ENCODE measurements around the gene ESR2. TPM values are rescaled to one million over a fixed set of nuclear protein-coding genes. Genes with fewer than 3 reads are reported as not detected.

ESR2 gene
- total and polyA plus RNA-seq, 2 of the 8 experiments (the other 6 are each of a cell fraction or from before 2014, with no cell fraction given) = 0.19 to 0.23 TPM

DNA sequence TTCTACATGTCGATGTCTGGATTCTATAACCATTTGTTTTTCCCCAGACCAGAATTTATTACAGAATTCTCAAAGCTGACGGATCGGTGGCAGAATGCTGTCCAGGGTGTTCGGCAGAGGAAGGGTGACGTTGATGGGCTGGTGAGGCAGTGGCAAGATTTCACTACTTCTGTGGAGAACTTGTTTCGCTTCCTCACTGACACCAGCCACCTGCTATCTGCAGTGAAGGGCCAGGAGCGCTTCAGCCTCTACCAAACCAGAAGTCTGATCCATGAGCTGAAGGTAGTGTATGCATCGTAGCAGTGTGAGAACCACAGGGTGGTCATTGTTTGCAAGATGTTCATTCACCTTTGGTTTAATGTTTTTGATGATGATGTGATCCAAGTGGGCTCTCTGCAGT, 124.0 kb downstream of the ESR2 start (continued):
- no peak for TF ChIP-seq MAFK (IDR thresholded peaks at IDR 0.05; ENCODE audit: low read depth, low read length)
- no peak for TF ChIP-seq POLR2AphosphoS5 (IDR thresholded peaks at IDR 0.05; ENCODE audit: low read depth, low read length)
- TF ChIP-seq JUN (IDR thresholded peaks at IDR 0.05; ENCODE audit: low read depth, low read length) = no peak
- TF ChIP-seq BACH1 (IDR thresholded peaks at IDR 0.05; ENCODE audit: low read length) = no peak
- no peak for TF ChIP-seq RXRA (IDR thresholded peaks at IDR 0.05; ENCODE audit: insufficient read depth, low read depth, low read length)
